HG02798 (cell line): ENCODE data around the gene ITSN1.

Source experiments
- ATAC-seq: cut with Tn5 transposase; IDR thresholded peaks from one replicate; pipeline ENCODE4 v1.9.1; 2021; ENCODE audit warnings: mild to moderate bottlenecking; ENCODE audit not compliant: unreplicated experiment, poor library complexity

ITSN1 gene

GRCh38 chr21:33878824-33879223 is 236.5 kb downstream of the ITSN1 start:
- no peak for ATAC-seq

- ATAC-seq = no peak
Measured at GRCh38 chr21:33880626-33881025, 238.3 kb downstream of the ITSN1 start.

GRCh38 chr21:33881689-33882440 is 239.6 kb downstream of the ITSN1 start:
- ATAC-seq = no peak

- ATAC-seq = no peak
Measured at GRCh38 chr21:33883118-33883517, 240.8 kb downstream of the ITSN1 start.

GRCh38 chr21:33884376-33885171 is 242.3 kb downstream of the ITSN1 start:
- ATAC-seq = no peak

GRCh38 chr21:33885172-33885514 is 242.8 kb downstream of the ITSN1 start:
- ATAC-seq = no peak

- ATAC-seq = no peak
Measured at GRCh38 chr21:33886321-33886720, 244.0 kb downstream of the ITSN1 start.

GRCh38 chr21:33890187-33890586 is 247.9 kb downstream of the ITSN1 start:
- no peak for ATAC-seq

GRCh38 chr21:33892853-33893252 is 250.6 kb downstream of the ITSN1 start:
- no peak for ATAC-seq

GRCh38 chr21:33893917-33894316 is 251.6 kb downstream of the ITSN1 start:
- ATAC-seq = no peak

GRCh38 chr21:33894736-33895288 is 252.5 kb downstream of the ITSN1 start:
- no peak for ATAC-seq

GRCh38 chr21:33895356-33895755 is 253.1 kb downstream of the ITSN1 start:
- no peak for ATAC-seq

GRCh38 chr21:33896691-33897090 is 254.4 kb downstream of the ITSN1 start:
- ATAC-seq = no peak

GRCh38 chr21:33897098-33897497 is 254.8 kb downstream of the ITSN1 start:
- no peak for ATAC-seq

GRCh38 chr21:33897739-33898138 is 255.4 kb downstream of the ITSN1 start:
- ATAC-seq = no peak

GRCh38 chr21:33898586-33898985 is 256.3 kb downstream of the ITSN1 start:
- no peak for ATAC-seq

- ATAC-seq = no peak
Measured at GRCh38 chr21:33899199-33899598, 256.9 kb downstream of the ITSN1 start.

GRCh38 chr21:33901412-33902288 is 259.3 kb downstream of the ITSN1 start:
- no peak for ATAC-seq

- ATAC-seq = no peak
Measured at GRCh38 chr21:33902349-33902748, 260.0 kb downstream of the ITSN1 start.

- no peak for ATAC-seq
Measured at GRCh38 chr21:33904041-33904440, 261.7 kb downstream of the ITSN1 start.

- no peak for ATAC-seq
Measured at GRCh38 chr21:33908760-33909159, 266.5 kb downstream of the ITSN1 start.
